Raji (cell line): ENCODE results near the gene CLEC4D.

Experiments
- POLR2A ChIP-seq: IDR thresholded peaks from 2 replicates; pipeline ENCODE4 v1.6.1; 2011; ENCODE audit warnings: low read depth, low read length, control low read depth; ENCODE audit not compliant: insufficient read depth

CLEC4D gene

DNA sequence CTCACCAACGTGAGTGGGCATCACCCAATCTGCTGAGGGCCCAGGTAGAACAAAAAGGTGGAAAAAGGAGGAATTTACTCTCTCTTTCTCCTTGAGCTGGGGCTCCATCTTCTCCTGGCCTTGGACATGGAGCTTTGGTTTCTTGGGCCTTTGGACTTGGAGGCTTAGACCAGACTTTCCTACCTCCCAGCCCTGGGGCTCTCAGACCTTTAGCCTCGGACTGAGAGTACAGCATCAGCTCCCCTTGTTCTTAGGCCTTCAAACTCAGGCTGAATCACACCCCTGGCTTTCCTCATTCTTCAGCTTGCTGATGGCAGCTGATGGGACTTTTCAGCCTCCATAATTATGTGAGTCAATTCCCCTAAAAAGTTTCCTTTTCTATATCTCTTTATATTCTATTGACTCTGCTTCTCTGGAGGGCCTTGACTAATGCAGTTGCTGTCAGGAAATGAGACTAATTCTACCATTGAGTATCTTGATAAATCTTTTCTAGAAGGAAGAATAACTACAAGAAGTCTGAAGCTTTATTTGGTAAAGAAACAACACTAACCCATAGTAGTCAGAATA is 43.3 kb downstream of the CLEC4D start:
- TF ChIP-seq POLR2A = no peak

DNA sequence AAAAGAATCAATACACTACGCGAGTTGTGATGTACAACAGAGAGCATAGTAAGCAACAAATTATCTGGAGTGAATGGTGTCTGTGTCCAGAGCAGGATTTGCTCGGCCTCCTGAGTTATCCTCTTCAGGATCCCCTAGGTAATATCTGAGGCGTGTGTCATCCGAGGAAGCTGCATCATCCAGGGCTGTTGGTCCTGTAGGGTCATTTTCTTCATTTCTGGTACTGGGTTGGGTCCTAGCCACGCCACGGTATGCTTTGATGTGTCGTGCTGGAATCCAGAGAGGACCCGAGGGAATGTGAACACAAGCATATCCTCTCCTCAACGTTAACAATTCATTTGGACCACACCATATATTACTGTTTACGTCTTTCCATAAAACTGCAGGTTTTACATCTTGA is 46.4 kb downstream of the CLEC4D start:
- TF ChIP-seq POLR2A = no peak

DNA sequence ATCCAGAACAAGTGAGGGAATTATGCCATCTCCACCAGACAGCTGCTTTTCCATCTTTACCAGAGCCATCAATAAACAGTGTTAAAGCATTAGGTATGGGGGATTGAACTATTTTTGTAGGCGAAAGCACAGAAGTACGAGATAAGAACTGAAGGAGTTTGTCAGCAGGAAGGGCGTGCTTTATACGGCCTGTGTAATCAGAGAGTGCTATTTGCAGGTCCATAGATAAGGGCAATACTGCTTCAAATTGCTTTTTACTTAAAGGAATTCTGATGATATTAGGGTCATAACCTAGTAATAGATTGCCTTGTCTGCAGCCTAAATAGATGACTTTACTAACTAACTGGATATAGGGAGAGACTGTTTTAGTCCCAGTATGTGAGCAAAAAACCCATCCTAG is 47.7 kb downstream of the CLEC4D start:
- TF ChIP-seq POLR2A = no peak

DNA sequence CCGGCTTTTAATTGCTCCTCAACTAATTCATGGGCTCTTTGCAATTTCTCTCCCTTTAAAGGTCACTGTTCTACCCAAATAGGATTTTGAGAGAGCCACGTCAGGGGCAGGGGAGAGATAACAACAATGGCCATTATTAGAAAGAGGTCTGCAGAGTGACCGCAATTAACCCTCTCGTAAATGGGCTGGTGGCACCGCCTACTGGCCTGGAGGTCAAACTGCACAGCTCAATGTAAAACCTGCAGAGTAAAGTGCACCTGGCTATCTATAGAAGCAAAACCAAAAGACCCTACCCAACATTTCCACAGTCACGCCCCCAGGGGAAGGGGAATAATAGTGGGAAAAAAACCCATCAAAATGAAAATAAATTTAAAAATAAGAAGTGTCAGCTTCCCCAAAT is 49.0 kb downstream of the CLEC4D start:
- TF ChIP-seq POLR2A = no peak

DNA sequence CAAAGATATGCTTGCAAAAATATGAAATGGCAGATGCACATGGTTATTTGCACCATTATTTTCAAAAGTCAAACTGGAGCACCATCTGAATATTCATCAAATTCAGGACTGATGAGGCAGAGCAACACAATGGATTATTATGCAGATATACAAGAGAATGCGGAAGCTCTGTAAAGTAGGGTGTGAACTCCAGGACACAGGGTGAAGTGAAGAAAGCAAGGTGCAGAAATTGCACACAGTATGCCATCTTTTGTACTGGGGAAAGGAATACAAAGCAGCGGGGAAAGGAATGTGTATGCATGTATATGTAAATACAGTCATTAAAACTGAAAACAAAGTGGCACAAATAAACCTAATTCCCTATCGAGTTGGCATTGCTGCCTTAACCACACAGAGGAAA is 50.1 kb downstream of the CLEC4D start:
- TF ChIP-seq POLR2A = no peak

DNA sequence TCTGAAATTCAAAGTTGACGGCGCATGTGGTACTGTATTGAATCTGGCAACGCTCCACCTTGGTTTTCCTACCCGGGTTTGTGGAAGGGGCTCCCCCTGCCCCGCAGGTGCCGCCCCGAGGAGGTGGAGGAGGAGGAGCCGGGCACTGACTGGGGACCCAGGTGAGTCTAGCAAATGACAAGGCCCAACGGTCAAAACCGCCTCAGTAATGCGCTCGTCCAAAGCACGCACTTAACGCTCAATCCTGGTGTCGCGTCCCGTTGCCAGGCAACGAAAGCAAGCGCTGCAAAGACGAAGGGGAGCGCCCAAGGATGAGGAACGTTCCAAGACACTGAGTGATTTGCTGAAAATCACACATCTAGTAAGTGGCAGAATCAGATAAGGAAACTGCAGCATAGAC is 51.4 kb downstream of the CLEC4D start:
- TF ChIP-seq POLR2A = no peak

DNA sequence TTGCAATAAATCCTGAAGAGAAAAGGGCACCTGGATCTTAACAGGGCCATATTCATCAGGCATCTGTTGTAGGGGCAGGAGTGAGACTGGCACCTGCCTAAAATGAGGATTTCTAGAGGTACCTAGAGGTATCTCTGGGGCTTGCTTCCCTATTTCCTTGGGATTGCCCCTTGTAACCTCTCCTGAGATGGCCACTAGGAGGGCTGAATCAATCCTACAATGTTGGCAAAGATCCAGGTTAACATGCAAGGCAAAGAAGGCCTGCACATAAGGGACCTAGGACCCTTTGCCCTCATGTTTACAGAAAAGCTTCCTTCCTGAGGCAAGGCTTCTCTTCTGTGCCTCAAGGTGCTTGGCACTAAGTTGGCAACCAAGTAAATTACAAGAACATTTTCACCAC is 53.2 kb downstream of the CLEC4D start:
- no peak for TF ChIP-seq POLR2A
